H9 (cell line): Measurements from ENCODE around the gene OPRD1. TPM values are rescaled to one million over a fixed set of nuclear protein-coding genes. Genes with fewer than 3 reads are reported as not detected.
"Not testable (repeated sequence)": the region's sequence is repeated elsewhere in the genome, so short reads cannot be mapped to it uniquely, and the experiment has no call there.

ENCODE experiments used
- DNase-seq: peaks from one replicate; pipeline ENCODE4 v3.0.0-alpha.2; 2017
- H2AFZ ChIP-seq: one replicate; pipeline ENCODE4 v1.6.1; 2013; ENCODE audit warnings: mild to moderate bottlenecking, low read length, control low read depth, moderate library complexity
- H2AK5ac ChIP-seq: 2 replicates; pipeline ENCODE4 v1.6.1; 2013; ENCODE audit warnings: low read length, control low read depth, mixed read lengths; ENCODE audit not compliant: insufficient read length
- H2BK120ac ChIP-seq: one replicate; pipeline ENCODE4 v1.6.1; 2013; ENCODE audit warnings: low read depth, mild to moderate bottlenecking, low read length, control low read depth, inconsistent platforms; ENCODE audit not compliant: poor library complexity, severe bottlenecking
- H2BK12ac ChIP-seq: 2 replicates; pipeline ENCODE4 v1.6.1; 2013; ENCODE audit warnings: low read length, control low read depth, mixed read lengths, low read depth; ENCODE audit not compliant: insufficient read length
- H2BK15ac ChIP-seq: 2 replicates; pipeline ENCODE4 v1.6.1; 2013; ENCODE audit warnings: low read depth, low read length, control low read depth
- H2BK20ac ChIP-seq: one replicate; pipeline ENCODE4 v1.6.1; 2013; ENCODE audit warnings: low read depth, mild to moderate bottlenecking, low read length, control low read depth, inconsistent platforms; ENCODE audit not compliant: poor library complexity, severe bottlenecking
- H2BK5ac ChIP-seq: 2 replicates; pipeline ENCODE4 v1.6.1; 2013; ENCODE audit warnings: low read length, control low read depth, mixed read lengths; ENCODE audit not compliant: insufficient read length
- H3K14ac ChIP-seq: 2 replicates; pipeline ENCODE4 v1.6.1; 2013; ENCODE audit warnings: low read length, control low read depth; ENCODE audit not compliant: insufficient read depth
- H3K18ac ChIP-seq: 2 replicates; pipeline ENCODE4 v1.6.1; 2013; ENCODE audit warnings: low read depth, mild to moderate bottlenecking, mixed read lengths, low read length, control low read depth; ENCODE audit not compliant: insufficient read length
- H3K23ac ChIP-seq: 2 replicates; pipeline ENCODE4 v1.6.1; 2013; ENCODE audit warnings: low read length, control low read depth, mixed read lengths, low read depth; ENCODE audit not compliant: insufficient read length
- H3K23me2 ChIP-seq: 2 replicates; pipeline ENCODE4 v1.6.1; 2013; ENCODE audit warnings: low read depth, mild to moderate bottlenecking, mixed read lengths, low read length, control low read depth; ENCODE audit not compliant: insufficient read length, poor library complexity, severe bottlenecking
- H3K27ac ChIP-seq: 2 replicates; pipeline ENCODE4 v1.5.1; 2013; ENCODE audit warnings: low read length, control low read depth, mixed read lengths, low read depth; ENCODE audit not compliant: insufficient read length
- H3K27me3 ChIP-seq: 2 replicates; pipeline ENCODE4 v1.6.1; 2013; ENCODE audit warnings: low read length, control low read depth, inconsistent platforms; ENCODE audit not compliant: insufficient read depth
- H3K4ac ChIP-seq: 2 replicates; pipeline ENCODE4 v1.6.1; 2013; ENCODE audit warnings: low read depth, mild to moderate bottlenecking, control low read depth, inconsistent platforms, low read length, moderate library complexity
- H3K4me1 ChIP-seq: 2 replicates; pipeline ENCODE4 v1.6.1; 2013; ENCODE audit warnings: low read length, control low read depth, inconsistent platforms; ENCODE audit not compliant: insufficient read depth
- H3K4me2 ChIP-seq: 2 replicates; pipeline ENCODE4 v1.6.1; 2013; ENCODE audit warnings: low read length, control low read depth, mixed read lengths; ENCODE audit not compliant: insufficient read length, insufficient read depth
- H3K56ac ChIP-seq: 2 replicates; pipeline ENCODE4 v1.6.1; 2013; ENCODE audit warnings: low read depth, mild to moderate bottlenecking, mixed read lengths, low read length, control low read depth; ENCODE audit not compliant: insufficient read length
- H3K79me1 ChIP-seq: 2 replicates; pipeline ENCODE4 v1.6.1; 2013; ENCODE audit warnings: low read depth, mild to moderate bottlenecking, moderate library complexity, low read length, control low read depth, inconsistent platforms; ENCODE audit not compliant: insufficient read depth, poor library complexity, severe bottlenecking
- H3K79me2 ChIP-seq: 2 replicates; pipeline ENCODE4 v1.6.1; 2013; ENCODE audit warnings: low read length, control low read depth, inconsistent platforms; ENCODE audit not compliant: insufficient read depth
- H3K9ac ChIP-seq: 2 replicates; pipeline ENCODE4 v1.6.1; 2013; ENCODE audit warnings: low read length, control low read depth, mixed read lengths; ENCODE audit not compliant: insufficient read length; ENCODE audit errors: extremely low read depth
- H3K9me3 ChIP-seq: one replicate; pipeline ENCODE4 v1.6.1; 2013; ENCODE audit warnings: low read depth, low read length, inconsistent platforms; ENCODE audit not compliant: control insufficient read depth
- H3T11ph ChIP-seq: one replicate; pipeline ENCODE4 v1.6.1; 2013; ENCODE audit warnings: mild to moderate bottlenecking, low read length, control low read depth, inconsistent platforms
- H4K20me1 ChIP-seq: one replicate; pipeline ENCODE4 v1.6.1; 2013; ENCODE audit not compliant: control insufficient read depth, insufficient read length, insufficient read depth
- H4K5ac ChIP-seq: 2 replicates; pipeline ENCODE4 v1.6.1; 2013; ENCODE audit warnings: low read depth, mild to moderate bottlenecking, mixed read lengths, low read length, control low read depth; ENCODE audit not compliant: insufficient read length
- H4K8ac ChIP-seq: replicated peaks from 2 replicates; pipeline ENCODE4 v1.6.1; 2013; ENCODE audit warnings: low read length, control low read depth, mixed read lengths, low read depth; ENCODE audit not compliant: insufficient read length
- H4K91ac ChIP-seq: 2 replicates; pipeline ENCODE4 v1.6.1; 2013; ENCODE audit warnings: low read depth, mild to moderate bottlenecking, moderate library complexity, mixed read lengths, low read length, control low read depth; ENCODE audit not compliant: insufficient read length
- H3K27ac Mint-ChIP-seq, 3 experiments: 2 replicates in 2 of 3; 3 replicates in 1 of 3; pipeline ENCODE4 v1.8.0; 2020 to 2021; ENCODE audit warnings: mixed read lengths in 3 of 3, mild to moderate bottlenecking in 1 of 3, moderate library complexity in 1 of 3
- H3K27me3 Mint-ChIP-seq: 2 replicates; pipeline ENCODE4 v1.8.0; 2021; ENCODE audit warnings: low read depth, mild to moderate bottlenecking, moderate library complexity, mixed read lengths
- H3K36me3 Mint-ChIP-seq, 3 experiments: 2 replicates in 2 of 3; 3 replicates in 1 of 3; pipeline ENCODE4 v1.8.0; 2020 to 2021; ENCODE audit warnings: low read depth in 3 of 3, mixed read lengths in 3 of 3; ENCODE audit not compliant: insufficient read depth in 1 of 3
- H3K4me1 Mint-ChIP-seq, 2 experiments: 2 replicates each; pipeline ENCODE4 v1.8.0; 2020; ENCODE audit warnings: mixed read lengths in 2 of 2
- H3K4me3 Mint-ChIP-seq, 2 experiments: 2 replicates in 1 of 2; 3 replicates in 1 of 2; pipeline ENCODE4 v1.8.0; 2020 to 2021; ENCODE audit warnings: mild to moderate bottlenecking in 2 of 2, mixed read lengths in 2 of 2, moderate library complexity in 1 of 2
- H3K9me3 Mint-ChIP-seq, 2 experiments: 2 replicates in 1 of 2; 3 replicates in 1 of 2; pipeline ENCODE4 v1.8.0; 2020; ENCODE audit warnings: mild to moderate bottlenecking in 2 of 2, mixed read lengths in 2 of 2, moderate library complexity in 1 of 2
- WGBS: extraction: QIAGEN DNeasy Blood & Tissue Kit; methylation state at CpG from one replicate; pipeline ENCODE4 v1.1.7; 2013; ENCODE audit warnings: missing lambda C conversion rate, low lambda C conversion rate, mixed read lengths; ENCODE audit not compliant: insufficient read length; ENCODE audit errors: extremely low coverage; 5-methylcytosine and 5-hydroxymethylcytosine counted together
- total RNA-seq: library from RNA; stranded (reverse); gene quantifications from 2 replicates; pipeline ENCODE4 v1.2.1, GENCODE V29; 2021
- TF ChIP-seq, protein P1 (sequence below): fragments of 200-600 bp; sonication (generic); conservative IDR thresholded peaks from 3 replicates; pipeline ENCODE4 v1.8.0; 2021; ENCODE audit warnings: antibody characterized with exemption, mild to moderate bottlenecking

Gene OPRD1
- total RNA-seq, 1 experiment from 2014 or later: 1.8 TPM

DNA sequence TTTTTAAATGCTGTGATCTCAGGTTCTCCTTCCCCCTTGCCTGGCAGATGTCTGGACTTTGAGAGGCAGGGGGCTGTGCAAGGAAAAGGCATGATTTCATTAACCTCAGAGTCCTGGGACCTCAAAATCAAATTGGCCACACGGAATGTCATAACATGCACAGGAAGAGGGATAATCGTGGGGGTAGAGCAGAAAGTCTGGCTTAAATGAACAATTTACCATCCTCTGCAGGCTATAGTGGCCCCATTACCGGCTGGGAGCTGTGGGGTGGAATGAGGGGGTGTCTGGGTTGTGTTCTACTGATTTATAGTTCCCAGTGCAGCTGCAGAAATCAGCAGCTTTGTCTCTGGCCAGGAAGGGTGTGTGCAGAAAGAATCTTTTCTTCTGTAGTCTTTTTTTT lies 10.8 kb downstream of the OPRD1 start:
- TF ChIP-seq, protein P1, sequence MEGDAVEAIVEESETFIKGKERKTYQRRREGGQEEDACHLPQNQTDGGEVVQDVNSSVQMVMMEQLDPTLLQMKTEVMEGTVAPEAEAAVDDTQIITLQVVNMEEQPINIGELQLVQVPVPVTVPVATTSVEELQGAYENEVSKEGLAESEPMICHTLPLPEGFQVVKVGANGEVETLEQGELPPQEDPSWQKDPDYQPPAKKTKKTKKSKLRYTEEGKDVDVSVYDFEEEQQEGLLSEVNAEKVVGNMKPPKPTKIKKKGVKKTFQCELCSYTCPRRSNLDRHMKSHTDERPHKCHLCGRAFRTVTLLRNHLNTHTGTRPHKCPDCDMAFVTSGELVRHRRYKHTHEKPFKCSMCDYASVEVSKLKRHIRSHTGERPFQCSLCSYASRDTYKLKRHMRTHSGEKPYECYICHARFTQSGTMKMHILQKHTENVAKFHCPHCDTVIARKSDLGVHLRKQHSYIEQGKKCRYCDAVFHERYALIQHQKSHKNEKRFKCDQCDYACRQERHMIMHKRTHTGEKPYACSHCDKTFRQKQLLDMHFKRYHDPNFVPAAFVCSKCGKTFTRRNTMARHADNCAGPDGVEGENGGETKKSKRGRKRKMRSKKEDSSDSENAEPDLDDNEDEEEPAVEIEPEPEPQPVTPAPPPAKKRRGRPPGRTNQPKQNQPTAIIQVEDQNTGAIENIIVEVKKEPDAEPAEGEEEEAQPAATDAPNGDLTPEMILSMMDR: no peak
- H2BK120ac ChIP-seq: no peak overlapping the region
- no peaks in the 10 kb centered on the region for H3K79me1 ChIP-seq
- Mint-ChIP-seq H3K27ac (peak overlapping the region in 1 of 3 experiments; percentile 23; a peak in 2 of 7 replicates), H3K4me3 (no peak overlapping the region), H3K27me3 (no peaks in the 10 kb centered on the region), H3K36me3 (no peaks in the 10 kb centered on the region), H3K9me3 (no peaks in the 10 kb centered on the region), H3K4me1 (peaks cover 5 to 9% of the 10 kb centered on the region in 2 experiments)
- no peak overlapping the region for H3K14ac ChIP-seq
- H3K23me2 ChIP-seq: no peaks in the 10 kb centered on the region
- no peak overlapping the region for H4K8ac ChIP-seq
- H2BK15ac ChIP-seq: no peak overlapping the region
- no peak overlapping the region for H4K5ac ChIP-seq
- H3K4me1 ChIP-seq: no peaks in the 10 kb centered on the region
- H2AK5ac ChIP-seq: no peak overlapping the region
- no peaks in the 10 kb centered on the region for H3K79me2 ChIP-seq
- H3K9me3 ChIP-seq: no peaks in the 10 kb centered on the region
- no peak overlapping the region for H3T11ph ChIP-seq
- no peak overlapping the region for H3K4ac ChIP-seq
- H3K27ac ChIP-seq: no peak overlapping the region
- H4K91ac ChIP-seq: no peak overlapping the region
- no peak overlapping the region for H3K18ac ChIP-seq
- no peak overlapping the region for H2BK12ac ChIP-seq
- no peak overlapping the region for H3K4me2 ChIP-seq
- DNase-seq: no peak
- H2BK20ac ChIP-seq: no peak overlapping the region
- H3K27me3 ChIP-seq: no peaks in the 10 kb centered on the region
- H3K9ac ChIP-seq: no peak overlapping the region
- no peak overlapping the region for H2BK5ac ChIP-seq
- no peaks in the 10 kb centered on the region for H4K20me1 ChIP-seq
- H2AFZ ChIP-seq: no peak overlapping the region
- WGBS: no CpG with 5 or more reads among the region's 3 CpGs
- H3K56ac ChIP-seq: no peak overlapping the region
- H3K23ac ChIP-seq: no peak overlapping the region

GRCh38 chr1:28824061-28824460 lies 12.1 kb downstream of the OPRD1 start:
- not testable (repeated sequence) for H3K27ac Mint-ChIP-seq, H3K18ac ChIP-seq, H3K9ac ChIP-seq, H3K23me2 ChIP-seq, H3K79me1 ChIP-seq, H3K9me3 Mint-ChIP-seq, H3K27me3 Mint-ChIP-seq, H3K27ac ChIP-seq, H2BK5ac ChIP-seq, DNase-seq, H3K36me3 Mint-ChIP-seq, H3K4me1 ChIP-seq, H4K5ac ChIP-seq, H3K79me2 ChIP-seq, H3K4ac ChIP-seq, H4K91ac ChIP-seq, H3K23ac ChIP-seq, H2AFZ ChIP-seq, H3T11ph ChIP-seq, H4K8ac ChIP-seq, H2AK5ac ChIP-seq, H3K4me2 ChIP-seq, H3K9me3 ChIP-seq, H2BK120ac ChIP-seq, H2BK20ac ChIP-seq, H3K4me3 Mint-ChIP-seq, H4K20me1 ChIP-seq, H3K56ac ChIP-seq, H2BK12ac ChIP-seq, H2BK15ac ChIP-seq, H3K27me3 ChIP-seq, H3K14ac ChIP-seq
- no CpG with 5 or more reads among the region's 11 CpGs for WGBS
- peaks cover 9 to 11% of the 10 kb centered on the region in 2 experiments; a peak in 3 of 4 replicates for H3K4me1 Mint-ChIP-seq
